HG03432 (cell line): Measurements from ENCODE around the gene ATP13A1.

Experiments
- ATAC-seq: cut with Tn5 transposase; IDR thresholded peaks from one replicate; pipeline ENCODE4 v1.9.1; 2021; ENCODE audit warnings: mild to moderate bottlenecking, moderate library complexity; ENCODE audit not compliant: unreplicated experiment

The ATP13A1 gene

DNA sequence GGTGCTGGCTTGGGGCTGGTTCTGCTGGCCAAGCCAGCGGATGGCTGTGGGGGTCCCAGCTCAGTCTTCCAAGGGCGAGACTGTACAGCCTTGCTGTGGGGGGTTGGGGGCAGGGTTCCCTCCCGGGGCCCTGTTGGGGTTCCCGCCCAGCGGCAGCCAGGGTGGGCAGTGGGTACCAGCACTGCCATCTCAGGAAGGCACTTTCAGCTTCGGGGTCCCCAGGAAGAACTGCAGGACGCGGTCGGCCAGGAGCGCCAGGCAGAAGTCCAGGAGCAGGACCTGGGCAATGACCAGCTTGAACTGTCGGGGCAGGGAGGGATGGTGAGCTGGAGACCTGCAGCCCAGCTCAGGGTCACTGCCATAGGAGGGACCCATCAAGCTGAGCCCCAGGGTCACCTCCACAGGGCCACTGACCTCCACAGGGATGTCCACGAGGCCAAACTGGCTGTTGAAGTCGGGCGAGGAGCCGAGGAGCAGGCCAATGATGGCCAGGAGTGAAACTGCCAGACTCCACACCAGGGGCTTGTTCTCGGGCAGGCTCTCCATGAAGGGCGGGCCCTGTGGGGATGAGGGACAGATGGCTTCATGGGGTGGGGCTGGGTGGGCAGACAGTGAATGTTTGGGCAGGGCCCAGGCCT lies 18.1 kb downstream of the ATP13A1 start:
- ATAC-seq, result no peak

DNA sequence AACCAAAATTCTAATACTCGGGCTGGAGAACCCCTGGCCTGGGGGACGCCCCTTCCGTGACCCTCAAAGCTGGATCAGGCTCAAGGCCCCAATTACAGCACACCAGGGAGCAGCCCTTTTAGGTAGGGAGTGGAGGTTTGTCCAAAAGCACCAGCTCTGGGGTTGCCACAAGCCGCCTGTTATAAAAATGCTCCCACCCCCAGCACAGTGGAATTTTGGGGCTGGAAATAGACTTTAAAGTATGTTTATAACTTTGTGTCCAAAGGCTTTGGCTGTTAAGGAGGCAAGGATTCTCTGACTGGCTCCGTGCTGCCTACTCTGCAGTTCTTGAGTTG lies 19.5 kb downstream of the ATP13A1 start:
- ATAC-seq, result no peak

DNA sequence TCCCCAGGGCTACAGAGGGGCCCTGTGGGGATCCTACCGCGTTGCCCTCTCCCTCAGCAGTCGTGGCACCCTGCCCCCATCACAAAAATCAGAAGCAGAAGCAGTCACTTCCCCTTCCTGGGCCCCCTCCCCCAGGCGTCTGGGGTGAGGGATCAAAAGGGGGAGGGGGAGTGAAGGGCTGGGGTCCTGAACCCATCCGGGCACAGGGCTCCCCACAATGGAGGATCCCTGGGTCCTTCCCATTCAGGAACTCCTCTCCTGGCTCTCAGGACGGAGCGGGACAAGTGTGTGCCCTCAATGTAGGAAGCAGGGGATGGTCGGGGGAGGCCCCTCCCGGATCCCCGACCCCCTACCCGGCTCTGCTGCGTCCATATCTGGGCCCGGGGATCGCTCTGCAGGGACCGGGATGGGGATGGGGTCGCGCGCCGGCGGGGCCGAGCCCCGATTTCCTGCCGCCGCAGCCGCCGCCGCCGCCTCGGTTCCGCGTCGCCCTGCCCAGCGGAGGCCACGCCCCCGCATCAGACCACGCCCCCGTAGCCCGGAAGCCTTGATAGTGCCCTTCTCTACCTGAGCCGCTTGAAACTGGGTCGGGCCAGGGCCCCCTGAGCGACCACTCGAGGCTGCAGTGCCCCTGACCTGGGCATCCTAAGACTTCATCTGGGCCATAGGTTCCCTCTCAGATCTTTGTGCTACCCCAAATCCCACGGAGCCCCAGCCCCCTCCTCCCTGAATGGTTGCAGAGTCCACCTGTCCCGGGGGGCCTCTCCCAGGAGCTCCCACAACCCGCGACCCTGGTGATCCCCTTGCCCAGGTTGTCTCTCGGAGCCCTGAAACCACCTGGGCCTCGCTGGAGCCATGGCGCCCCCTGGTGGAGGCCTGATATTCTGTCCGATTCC lies 20.1 kb downstream of the ATP13A1 start, which contains the start of gene GMIP:
Gene GMIP (minus strand): TSS at position 500 of the 896 bp plus-strand sequence. CDS start 128 bp downstream, at position 372.
- peak; percentile 83 for ATAC-seq

DNA sequence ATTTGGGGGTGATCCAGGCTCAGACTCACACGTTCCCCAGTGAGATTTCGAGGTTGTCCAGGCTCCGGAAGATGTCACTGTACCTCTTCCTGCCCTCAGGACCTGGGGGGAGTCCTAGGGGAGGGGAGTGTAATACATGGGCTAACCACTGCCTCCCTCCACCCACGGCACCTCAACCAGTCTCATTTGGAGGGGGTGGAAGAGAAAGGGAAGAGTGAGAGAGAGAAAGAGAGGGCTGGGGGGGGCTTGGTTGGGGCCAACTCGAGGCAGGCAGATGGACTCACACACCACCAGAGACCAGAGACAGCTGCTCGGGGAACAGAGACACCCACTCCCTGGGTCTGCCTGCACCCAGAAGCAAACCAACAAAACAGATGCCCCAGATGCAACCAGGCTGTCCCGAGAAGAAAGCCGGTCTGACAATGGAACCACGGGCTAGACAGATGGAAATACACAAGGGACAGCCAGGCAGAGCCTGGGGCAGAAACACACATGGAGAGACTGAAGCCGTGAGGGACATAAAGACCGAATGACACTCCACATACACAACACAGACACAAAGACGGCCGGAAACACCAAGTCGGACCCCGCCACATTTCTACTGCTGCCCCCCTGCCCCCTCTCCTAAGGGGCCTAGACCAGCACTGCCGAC lies 20.8 kb downstream of the ATP13A1 start:
- peak; percentile 13 for ATAC-seq

DNA sequence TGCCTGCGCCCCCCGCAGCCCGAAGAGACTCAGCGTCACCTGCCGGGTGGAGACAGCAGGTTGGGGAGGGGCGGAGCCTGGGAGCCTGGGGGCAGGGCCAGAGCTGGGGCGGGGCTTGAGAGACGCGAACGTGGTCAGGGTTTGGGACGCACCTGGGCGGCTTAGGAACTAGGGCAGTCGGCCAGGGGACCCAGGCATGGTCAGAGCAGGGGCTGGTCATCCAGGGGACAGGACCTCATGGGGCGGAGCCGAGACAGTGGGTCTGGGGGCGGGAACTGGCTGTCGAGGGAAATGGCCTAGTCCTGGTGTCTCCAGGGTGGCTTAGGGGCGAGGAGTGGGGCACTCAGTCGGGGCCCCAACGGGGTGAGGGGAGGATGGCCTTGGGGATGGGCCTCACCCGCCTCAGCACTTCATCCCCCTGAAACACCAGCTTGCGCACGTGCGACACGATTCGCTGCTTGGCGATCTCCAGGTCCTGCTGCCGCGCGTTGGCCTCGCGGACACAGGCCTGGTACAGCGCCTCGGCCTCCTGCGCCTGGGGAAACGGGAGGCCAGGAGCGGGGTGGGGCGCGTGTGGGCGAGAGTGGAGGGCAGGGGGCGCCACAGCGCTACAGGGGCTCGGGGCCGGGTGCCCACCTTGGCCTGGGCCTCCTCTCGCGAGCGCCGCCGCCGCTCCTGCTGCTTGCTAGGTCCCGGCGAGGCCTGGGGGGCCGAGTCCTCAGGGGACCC lies 25.8 kb downstream of the ATP13A1 start:
- ATAC-seq, result no peak

DNA sequence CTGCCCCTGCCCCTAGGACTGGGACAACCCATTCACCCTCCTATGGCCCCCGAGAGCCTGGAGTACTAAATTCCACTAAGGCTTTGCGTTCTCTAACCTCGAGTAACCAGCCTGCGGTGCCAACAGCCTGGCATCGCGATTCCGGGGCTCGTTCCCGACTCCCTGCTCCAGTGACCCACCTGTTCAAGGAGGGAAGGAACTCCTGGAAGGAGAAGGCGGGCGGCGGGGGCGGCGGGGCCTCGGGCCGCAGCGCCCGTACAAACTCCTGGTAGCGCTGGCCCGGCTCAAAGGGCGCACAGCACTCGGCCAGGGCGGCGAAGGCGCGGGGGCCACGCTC lies 26.3 kb downstream of the ATP13A1 start:
- ATAC-seq, result no peak

DNA sequence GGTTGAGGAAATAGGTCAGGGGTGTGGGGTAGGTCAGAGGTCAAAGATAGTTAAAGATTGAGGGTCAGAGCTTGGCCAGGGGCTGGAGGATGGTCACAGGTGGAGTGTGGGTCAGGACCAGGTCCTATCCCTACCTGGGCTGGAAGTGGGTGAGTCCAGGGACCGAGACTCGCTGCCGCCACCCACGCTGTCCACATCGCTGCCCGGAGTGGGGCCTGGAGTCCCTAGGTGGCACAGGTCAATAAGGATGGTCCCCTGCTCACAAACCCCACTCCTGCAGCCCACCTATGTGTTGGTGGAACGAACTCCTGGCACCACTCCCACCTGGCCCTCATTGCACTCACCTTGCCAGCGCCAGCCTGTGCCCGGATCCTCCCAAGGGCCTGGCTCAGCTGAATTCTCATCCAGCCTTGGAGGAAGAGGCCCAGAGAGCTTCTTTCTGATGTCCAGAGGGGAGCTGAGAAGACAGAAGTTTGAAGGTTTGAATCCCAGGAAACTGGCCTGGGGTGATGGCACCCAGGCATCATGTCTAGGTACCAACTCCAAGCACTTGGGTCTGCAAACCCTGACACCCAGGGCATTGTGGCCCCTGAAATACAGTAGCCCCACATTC lies 26.8 kb downstream of the ATP13A1 start:
- ATAC-seq, result no peak

DNA sequence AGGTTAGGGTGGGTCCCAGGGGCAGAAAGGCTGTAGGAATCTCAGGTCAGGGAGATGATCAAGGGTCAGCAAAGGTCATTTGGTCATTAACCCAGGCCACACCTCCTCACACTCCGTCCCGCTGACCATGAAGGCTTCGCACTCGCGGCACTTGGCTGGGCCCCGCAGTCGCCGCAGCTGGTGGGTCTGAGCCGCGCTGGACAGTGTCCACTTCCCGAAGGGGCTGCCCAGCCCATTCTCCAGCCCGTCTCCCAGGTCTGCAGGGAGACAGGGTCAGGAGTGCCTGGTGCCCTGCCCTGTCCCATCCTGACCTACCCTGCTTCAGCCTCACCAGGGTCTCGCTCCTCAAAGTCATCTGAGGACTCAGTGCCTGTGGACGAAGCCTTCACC lies 28.2 kb downstream of the ATP13A1 start:
- no peak for ATAC-seq

DNA sequence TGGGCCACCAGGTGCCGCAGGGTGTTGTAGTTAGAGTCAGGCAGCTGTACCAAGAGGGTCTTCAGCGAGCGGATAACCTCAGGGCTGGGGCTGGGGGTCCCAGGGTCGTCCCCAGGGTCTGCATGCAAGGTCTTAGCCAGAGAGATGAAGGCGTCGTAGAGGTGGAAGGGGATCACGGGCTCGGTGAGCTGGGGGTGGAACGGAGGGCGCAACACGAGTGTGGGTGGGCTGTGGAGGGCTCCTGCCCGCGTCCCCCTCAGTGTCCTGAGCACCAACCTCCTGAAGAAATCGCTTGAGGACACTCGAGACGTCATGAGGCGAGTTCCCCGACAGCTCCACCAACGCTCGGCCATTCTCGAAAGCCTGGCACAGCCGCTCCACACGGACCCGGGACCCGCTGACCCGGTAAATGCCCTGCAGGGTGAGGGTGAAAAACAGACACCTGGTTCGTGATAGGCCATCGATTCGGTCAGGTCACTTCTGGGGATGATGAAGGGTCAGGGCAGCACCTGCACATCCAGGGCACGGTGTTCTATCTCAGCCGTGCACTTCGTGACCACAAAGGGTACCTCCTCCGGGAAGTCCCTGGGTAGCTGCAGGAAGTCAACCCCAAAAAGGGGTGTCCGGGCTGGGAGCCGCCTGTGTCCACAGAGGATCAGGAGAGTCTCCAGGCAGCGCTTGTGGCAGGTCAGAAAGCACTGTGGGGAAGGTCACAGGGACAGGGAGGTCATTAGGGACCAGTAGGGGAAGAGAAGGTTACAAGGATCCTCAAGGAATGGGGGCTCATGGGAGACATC lies 28.8 kb downstream of the ATP13A1 start:
- ATAC-seq, result no peak

DNA sequence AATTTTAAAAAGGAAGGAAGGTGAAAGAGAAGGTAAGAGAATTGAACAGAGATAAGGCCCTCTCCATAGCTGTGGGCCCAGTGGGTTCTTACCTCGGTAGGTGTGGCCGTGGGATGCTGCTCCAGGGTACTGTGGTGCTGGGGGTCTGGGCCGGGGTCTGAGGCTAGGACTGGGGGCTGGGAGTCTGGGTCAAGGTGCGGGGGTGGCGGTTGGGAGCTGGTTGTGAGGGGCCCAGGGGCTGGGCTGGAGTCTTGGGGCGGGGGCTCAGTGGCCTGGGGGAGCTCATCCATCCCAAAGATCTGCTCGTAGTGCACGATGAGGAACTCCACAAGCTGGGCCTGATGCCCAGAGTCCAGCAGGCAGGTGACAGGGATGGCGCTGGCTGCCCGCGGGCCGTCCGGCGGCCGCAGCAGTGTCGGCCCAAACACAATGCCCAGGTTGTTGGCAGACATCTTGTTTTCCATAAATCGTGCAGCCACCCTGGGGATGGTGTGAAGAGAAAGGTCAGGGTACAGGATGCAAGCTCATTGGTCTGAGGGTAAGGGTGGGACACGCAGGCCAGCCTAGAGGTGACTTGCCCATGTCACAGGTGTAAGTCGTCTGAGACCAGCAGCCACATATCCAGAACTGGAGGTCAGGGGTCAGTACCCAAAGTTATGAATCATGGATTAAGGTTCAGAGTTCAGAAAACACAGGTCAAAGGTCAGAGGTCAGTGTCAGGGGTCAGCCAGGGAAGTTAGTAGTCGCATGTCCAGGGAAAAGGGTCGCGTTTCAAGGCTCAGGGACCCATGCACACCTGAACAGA lies 29.6 kb downstream of the ATP13A1 start:
- no peak for ATAC-seq

DNA sequence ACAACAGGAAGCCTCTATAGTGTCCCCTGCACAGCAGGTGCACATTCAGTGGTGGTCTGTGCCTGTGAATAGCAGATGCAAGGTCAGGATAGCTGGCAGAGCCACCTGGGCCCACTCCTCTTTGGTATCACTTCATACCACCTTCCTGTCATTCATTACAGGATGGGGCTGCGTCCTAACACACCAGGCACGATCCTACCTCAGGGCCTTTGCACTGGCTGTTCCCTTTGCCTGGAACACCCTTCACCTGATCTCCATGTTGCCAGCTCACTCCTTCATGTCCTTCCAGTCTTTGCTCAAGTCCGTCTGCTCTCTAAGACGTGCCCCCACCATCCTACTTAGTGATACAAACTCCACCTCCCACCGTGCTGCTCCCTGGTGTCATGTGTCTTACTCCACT lies 30.8 kb downstream of the ATP13A1 start:
- no peak for ATAC-seq

DNA sequence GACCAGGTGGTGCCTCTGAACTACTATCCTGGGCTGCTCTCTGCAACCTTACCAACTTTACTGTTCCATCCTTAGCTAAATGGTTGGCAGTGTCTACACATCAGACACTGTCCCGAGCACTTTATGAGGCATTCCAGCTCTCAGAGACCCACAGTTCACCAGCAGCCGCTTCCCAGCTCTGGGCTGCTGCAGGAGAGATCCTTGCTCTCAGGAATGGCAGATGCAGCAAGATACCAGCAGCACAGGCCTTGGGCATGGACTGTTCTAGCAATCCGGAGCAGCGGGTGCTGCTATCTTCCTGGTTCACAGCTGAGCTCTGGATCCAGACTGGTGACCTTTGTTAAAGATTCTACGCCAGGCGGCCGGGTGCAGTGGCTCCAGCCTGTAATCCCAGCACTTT lies 32.1 kb downstream of the ATP13A1 start:
- ATAC-seq, result no peak

DNA sequence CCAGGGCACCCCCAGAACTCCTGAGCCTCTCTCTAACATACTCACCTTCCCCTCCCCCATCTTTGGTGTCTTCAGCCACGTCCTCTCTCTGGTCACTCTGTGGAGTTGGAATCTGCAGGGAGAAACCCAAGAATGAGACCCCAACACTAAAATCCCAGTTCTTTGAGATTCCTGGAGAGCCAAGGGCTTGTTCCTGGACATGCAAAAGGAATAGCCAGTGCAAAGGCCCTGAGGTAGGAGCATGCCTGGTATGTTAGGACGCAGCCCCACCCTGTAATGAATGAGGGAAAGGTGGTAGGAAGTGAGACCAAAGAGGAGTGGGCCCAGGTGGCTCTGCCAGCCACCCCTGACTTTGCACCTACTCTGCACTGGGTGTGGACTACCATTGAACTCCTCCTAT lies 33.0 kb downstream of the ATP13A1 start:
- ATAC-seq, result no peak

DNA sequence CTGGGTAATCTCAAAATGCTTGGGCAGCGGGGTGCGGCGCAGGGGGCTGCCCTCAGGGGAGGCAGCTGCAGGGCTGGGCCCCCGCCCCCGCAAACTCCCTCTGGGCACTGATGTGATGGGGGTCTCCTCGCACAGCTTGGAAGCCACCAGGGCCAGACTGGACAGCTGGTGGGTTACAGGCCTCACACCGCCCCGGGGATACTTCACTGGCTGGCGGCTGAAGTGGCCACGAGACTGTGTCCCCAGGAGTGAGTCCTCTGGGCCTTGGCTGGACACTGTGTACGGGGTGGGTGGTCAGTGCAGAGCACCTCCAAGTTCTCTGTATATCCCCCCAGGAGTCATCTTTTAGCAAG lies 33.4 kb downstream of the ATP13A1 start:
- ATAC-seq, result no peak

DNA sequence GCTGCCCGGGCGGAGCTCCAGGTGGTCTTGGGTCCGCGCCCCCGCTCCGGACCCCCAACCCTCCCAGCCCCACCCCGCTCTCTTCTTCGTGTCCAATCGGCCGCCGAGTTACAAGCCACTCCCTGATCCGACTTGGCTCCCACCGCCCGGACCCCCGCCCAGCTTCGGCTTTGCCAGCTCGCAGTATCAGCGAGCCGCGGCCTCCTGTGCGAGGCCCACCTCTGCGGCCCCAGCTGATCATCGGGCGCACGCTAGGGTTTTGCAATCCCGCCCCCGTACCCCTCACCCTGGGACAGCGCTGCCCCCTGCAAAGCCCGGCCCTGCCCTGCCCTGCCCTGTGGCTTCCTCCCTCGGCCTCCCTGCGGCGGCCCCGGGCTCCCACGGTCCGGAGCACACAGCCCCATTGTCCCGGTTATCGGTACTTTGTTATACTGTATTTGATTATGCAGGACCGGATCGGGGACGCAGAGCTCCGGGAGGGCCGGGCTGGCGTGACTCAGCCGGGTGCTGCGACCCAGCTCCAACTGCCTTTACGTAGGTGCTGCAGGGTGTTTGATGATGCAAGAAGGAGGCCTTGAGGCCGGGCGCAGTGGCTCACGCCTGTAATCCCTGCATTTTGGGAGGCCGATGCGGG lies 34.9 kb downstream of the ATP13A1 start:
- ATAC-seq, result peak; percentile 23

DNA sequence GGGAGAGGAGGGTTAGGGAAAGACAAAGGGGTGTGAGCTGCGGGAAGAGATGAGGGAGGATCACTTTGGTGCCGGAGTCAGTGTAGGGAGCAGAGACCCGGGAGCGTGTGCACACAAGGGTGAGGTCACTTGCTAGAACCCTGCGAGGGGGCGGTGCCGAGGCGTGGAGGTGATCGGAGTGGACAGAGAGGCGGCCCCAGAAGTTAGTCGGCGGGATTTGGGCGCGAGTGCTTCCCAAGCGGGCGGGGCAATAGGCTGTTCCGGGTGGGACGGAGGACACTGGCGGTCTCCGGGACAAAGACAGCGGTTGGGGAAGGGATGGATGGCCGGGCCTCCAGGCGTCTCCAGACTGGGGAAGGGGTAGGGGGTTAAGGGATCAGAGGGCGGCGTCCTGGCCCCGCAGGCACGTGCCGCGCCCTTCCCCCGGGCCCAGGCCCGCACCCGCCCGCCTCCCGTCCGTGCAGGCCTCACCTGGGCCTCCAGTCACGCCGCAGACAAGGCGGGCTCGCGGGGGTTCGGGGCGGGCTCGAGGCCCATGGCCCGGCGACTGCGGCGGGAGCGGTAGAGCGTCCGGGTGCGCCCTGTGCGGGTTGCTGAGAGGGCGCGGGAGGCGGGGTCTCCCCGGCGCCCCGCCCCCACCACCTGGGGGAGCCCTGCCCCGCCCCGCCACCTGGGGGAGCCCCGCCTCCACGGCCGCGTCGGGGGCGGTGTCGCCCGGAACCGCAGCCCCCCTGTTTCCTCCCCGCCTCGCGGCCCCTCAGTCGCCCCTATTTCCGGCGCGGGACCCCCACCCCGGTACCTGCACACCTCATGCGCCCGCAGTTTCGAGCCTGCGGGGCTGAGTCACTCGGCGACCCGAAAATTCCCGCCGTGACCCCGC lies 35.6 kb downstream of the ATP13A1 start, which contains the start of gene LPAR2:
Gene LPAR2 (minus strand): TSS at position 600 of the 880 bp plus-strand sequence. CDS start 945 bp downstream, outside the sequence.
- peak; percentile 72 for ATAC-seq

DNA sequence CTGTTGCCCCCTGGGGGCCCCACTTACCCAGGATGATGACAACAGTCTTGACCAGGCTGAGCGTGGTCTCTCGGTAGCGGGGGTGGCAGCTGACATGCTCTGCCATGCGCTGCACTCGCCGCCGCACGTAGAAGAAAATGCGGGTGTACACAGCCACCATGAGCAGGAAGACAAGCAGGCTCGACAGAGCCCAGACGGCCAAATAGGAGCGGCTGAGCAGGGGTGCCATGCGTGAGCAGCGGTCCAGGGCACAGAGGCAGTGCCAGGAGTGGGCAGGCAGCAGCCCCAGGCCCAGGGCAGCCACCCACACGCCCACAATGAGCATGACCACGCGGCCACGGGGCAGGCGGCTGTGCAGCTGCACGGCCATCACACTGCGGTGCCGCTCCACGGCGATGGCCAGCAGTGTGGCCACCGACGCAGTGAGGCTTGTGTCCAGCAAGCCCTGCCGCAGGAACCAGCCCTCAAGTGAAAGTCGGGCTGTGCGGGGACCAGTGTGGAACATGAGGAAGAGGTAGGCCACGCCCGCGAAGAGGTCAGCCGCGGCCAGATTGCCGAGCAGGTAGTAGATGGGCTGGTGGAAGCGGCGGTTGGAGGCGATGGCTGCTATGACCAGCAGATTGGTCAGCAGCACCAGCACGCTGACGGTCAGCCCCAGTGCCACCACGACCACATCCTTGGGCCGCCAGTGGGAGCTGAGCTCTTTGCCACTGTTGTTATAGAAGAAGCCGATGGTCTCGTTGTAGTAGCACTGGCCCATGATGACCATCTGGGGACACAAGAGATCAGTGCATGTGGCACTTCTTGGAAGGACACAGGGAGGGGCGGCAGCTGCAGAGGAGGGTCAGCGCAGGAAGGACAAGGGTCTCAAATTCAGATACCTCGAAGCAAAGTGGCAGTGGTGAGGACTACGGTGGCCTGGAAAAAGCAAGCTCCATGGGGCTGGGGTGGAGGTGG lies 36.7 kb downstream of the ATP13A1 start:
- ATAC-seq, result no peak
